Right renal cortex interstitium (tissue), 3 donors: ENCODE data around the gene FUT3. TPM values are rescaled to one million over a fixed set of nuclear protein-coding genes. Genes with fewer than 3 reads are reported as not detected.
"Not testable (repeated sequence)": the region's sequence is repeated elsewhere in the genome, so short reads cannot be mapped to it uniquely, and the experiment has no call there.

ENCODE experiments used
- DNase-seq, 3 donors: peaks; one replicate each; pipeline ENCODE4 v3.0.0-alpha.2; 2013; ENCODE audit warnings: low read depth in 3 of 3, low spot score in 2 of 3
- polyA plus RNA-seq, 3 donors: library from polyadenylated mRNA; unstranded; fragments of 120-200 nt; gene quantifications; one replicate each; pipeline ENCODE4 v1.2.1, GENCODE V29; 2013; ENCODE audit not compliant: insufficient read length in 3 of 3

Gene FUT3
- under 1 TPM; 0.26 to 0.64 (median 0.40) TPM for polyA plus RNA-seq

DNA sequence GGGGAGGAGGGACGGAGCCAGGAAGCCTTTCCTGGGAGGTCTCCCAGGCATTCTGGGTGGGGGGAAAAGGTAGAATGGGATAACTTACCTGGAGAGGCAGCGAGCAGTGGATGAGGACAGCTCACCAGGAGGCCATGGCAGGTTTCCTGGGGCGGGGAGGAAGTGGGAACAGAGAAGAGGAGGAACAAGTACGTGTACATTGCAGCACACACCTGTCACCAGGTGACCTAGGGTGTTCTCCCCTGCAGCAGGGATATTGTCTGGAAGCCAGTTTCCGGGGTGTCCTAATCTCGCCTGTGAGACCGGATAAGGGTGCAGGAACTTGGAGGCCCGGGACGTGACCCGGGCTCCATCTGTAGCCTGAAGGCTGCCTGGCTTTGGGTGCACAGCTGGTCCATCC lies at the start of gene FUT3:
FUT3 (minus strand) TSS at position 148 of the 400 bp plus-strand sequence.
- no peak for DNase-seq

DNA sequence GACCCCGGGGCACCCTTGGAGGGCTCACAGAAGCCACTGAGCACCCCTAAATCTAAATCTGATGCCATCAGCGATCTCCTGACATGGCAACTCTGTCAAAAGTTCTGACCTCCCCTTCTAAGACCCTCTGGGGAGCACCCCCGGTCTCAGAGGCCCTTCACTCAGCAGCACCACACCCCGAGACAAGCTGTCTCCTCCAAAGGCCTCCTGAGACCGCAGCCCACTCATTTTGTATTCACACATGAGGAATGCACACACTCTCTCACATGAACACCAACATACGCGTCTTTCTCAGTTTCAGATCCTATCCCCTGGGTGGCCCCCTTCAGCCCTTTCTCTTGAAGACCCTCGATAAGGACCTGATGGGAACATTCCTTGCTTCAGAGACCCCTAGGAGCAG lies 49.7 kb upstream of the FUT3 start:
- DNase-seq, result no peak

DNA sequence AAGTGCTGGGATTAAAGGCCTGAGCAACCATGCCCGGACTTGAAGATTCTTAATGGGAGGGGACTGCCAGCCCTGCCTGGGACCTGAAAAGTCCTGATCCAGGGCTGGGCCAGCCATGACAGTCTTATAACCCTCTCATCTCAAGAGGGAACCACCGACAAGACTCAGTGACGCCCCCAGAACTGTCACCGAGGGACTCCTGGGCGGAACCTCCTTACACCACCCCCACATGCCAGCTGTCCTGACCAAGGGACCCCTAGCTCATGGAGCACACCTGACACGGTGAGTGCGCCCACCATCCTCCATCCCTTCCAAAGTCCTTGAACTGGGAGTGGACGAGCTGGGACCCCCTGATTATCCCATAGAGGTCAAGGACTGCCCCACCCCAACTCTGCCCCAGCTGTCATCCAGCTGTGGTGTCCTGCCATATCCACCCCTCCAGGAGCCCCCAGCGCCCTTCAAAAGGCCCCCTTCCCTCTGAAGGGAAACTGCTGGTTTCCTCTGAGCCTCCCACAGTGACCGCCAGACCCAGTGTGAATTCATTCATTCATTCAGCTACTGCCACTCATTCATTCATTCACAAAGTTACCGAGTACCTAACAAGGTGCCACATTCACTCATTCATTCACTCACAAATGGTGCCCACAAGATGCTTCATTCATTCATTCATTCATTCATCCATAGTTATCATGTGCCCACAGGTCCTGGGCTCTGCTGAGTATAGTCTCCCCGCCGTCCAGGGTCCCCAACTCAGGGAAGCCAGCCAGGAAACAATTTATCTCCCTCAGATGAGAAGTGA lies 48.7 kb upstream of the FUT3 start:
- no peak for DNase-seq

DNA sequence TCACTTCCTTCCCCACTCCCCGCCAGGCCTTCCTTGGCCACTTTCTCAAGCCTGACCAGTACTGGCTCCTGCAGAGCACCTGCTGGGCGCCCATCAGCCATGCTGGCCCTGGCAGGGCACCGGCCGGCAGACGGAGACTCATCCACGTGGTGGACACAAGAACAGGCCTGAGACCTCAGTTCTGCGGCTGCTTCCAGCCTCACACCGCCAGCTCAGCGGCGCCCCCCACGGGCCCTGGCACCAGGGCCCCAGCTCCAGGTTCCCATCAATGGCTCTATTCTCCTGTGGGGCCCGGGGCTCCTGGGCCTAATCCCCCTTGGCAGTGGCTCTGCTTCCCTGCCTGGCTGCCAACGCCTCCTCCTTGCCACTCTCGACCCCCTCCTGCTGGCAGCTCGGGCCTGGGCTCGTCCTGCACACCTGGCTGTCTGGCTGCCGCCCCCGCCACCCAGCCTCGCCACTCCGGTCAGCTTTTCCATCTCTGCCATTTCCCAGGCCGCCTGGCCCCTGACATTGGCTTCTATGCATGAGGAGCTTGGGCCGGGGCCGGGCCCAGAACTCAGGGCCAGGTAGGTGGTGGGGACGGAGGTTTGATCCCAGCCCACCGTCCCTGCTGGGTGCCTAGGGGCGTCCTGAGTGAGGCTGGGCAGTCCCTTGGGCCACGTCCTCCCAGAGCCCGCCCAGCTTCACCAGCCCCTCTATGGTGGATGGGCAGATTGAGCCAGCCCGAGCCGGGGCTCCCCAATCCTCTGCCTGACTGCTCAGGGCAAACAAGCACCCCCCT lies 46.1 kb upstream of the FUT3 start:
- DNase-seq, result no peak

DNA sequence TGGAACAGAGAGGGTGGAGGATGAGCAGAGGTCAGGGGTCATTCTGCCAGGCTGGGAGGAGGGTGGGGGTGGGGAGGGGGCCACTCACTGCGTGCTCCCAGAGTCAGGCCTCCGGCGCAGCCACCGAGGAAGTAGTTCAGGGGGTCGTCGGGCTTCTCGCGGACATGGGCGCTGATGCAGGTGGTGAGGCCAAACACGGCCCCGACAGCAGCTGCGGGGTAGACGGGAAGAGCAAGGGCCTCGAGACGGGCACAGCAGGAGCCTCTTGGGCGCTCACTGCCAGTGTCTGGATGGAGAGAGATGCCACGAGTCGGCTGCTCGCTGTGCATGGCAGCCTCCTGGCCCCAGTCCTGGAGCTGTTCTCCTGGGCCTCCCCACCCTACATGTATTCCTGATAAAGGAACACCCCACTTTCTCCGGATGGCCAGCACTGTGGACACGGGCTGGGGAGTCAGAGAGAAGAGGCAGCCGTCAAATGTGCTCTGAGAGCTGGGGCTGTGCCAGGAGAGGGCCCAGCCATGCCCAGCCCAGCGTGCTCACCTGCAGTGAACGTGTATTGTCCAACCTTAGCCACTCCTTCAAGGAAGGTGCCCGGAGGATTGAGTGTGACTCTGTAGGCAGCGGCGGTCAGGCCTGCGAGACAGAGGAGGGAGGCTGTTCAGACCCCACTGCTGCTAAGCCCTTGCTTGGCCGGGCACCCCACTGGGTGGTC lies 45.3 kb upstream of the FUT3 start:
- DNase-seq, result no peak

DNA sequence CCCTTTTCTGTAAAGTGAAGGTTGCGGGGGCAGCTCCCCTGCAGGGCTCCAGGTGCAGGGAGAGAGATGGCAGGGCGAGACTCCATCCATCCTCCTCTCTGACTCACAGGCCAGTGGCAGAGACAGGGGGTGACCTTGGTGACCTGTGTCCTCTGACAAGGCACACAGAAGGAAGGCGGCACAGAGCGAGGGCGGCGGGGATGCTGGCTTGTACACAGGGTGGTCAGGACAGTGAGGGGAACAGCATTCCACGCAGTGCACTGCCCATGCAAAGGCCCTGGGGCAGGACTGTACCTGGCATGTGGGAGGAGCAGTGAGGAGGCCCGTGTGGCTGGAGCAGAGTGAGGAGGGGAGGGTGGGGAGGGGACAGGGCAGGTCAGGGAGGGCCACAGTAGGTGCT lies 44.6 kb upstream of the FUT3 start:
- no peak for DNase-seq

DNA sequence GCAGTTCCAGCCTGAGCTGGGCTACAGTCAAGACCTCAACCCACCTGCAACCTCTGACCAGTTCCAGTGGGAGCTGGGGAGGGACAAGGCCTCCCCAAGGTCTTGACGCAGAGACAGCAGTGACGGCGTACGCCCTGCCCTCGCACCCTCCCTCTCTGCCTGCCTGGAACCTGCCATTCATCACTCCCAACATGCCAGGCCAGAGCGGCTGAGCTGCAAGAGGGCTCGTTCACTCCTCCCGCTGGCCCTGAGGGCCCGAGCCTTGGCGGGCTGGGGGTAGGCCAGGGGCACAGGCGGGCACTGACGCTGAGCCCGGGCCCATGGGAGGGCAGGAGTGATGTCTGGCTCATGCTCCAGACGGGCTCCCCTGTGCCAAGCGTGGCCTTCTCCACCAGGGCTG lies 44.2 kb upstream of the FUT3 start:
- no peak for DNase-seq

DNA sequence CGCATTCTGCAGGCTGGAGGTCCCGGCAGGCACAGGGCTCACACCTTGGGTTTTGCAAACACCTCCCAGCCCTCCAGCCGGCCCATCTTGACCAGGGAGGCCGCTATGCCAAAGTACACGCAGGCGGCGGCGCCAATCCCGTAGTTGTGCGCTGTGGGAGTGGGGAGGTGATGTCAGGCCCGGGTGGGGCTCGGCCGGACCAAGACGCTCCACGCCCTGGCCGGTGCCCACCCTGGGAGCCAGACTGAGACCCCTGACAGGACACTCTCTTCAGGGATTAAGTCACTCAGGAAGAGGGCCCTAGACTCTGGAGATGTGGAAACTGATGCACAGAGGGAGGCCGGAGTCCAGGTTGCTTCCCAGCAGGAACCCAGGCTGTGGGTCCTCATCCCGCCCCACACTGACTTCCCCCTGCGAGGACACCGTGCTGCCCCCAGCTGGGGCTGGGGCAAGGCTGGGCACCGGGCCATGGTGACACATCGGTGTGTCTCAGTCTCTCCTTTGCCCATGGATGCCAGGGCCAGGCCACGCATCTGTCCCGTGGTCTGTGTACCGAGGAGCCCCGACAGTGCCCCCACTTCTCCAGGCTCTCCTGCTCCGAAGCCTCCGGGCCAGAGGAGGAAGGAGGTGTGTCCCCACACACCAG lies 43.6 kb upstream of the FUT3 start:
- DNase-seq, result no peak

DNA sequence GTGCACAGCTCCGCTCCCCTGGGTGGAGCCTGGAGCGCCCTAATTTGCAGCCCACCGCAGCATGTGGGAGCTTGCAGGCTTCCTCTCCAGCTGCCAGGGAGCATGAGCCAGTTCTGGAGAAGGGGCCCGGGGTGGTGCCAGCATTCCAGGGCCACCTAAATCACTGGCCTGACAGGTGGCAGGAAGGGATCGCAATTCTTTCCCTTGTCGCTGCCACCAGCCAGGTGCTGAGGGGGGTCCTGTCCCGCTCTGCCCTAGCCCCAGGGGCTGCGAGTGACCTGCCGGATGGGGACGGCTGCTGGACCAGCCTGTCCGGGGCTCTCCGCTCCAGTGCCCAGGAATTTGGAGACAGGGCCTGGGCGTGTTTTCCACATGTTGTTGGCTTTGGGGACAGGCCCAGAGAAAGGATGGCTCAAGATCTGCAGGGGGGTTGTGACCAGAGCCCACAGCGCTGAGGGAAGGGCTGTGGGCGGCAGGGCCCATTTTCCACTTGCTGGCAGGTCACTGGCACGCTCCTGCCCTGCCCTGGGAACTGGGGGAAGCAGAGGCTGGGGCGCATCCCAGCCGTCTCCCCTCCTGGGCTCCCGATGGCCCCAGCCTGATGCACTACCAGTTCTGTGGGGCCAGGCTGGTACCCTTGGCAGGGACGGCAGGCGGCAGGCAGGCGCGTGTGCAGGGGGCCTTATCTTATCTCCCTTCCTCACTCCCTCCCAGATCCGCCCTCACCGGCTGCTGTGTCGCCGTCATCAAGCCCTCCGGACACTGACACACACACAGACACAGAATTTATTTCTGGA lies 42.9 kb upstream of the FUT3 start:
- no peak for DNase-seq

DNA sequence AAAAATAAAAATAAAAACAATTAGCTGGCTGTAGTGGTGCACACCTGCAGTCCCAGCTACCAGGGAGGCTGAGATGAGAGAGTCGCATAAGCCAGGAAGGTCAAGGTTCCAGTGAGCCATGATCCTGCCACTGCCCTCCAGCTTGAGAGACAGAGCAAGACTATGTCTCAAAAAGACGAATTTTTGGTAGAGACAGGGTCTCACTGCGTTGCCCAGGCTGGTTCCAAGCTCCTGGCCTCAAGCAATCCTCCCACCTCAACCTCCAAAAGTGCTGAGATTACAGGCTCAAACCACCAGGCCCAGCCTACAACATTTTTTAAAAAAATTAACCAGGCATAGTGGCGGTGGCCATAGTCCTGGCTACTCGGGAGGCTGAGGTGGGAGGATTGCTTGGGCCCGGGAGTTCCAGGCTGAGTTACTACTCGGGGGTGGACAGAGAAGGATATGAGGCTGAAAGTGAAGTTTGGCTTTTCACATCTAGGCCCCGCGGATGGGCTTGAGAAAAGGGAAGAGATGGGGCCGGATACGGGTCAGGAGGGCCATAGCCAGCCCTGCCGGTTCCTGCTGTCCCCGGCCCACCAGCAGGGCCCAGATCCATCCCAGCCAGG lies 42.2 kb upstream of the FUT3 start:
- no peak for DNase-seq

DNA sequence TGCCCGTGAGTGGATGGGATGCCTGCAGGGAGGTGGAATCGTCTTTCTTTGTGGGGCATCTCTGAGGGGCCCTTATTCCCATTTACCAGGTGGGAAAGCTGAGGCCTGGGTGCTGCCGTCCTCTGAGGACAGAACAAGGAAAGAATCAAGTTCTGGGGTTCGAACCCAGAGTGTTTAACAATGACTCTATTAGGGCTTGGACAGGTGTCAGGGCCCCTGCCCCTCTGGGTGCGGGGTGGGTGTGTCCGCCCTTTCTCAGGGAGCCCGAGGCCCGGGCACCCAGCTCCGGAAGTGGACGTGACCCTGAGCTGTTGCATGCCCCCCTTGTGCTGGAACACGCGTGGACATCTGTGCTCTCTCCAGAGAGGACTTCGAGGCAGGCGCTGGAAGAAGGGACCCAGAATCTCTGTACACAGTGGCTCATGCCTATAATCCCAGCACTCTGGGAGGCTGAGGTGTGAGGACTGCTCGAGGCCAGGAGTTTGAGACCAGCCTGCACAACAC lies 41.6 kb upstream of the FUT3 start:
- DNase-seq, result no peak

DNA sequence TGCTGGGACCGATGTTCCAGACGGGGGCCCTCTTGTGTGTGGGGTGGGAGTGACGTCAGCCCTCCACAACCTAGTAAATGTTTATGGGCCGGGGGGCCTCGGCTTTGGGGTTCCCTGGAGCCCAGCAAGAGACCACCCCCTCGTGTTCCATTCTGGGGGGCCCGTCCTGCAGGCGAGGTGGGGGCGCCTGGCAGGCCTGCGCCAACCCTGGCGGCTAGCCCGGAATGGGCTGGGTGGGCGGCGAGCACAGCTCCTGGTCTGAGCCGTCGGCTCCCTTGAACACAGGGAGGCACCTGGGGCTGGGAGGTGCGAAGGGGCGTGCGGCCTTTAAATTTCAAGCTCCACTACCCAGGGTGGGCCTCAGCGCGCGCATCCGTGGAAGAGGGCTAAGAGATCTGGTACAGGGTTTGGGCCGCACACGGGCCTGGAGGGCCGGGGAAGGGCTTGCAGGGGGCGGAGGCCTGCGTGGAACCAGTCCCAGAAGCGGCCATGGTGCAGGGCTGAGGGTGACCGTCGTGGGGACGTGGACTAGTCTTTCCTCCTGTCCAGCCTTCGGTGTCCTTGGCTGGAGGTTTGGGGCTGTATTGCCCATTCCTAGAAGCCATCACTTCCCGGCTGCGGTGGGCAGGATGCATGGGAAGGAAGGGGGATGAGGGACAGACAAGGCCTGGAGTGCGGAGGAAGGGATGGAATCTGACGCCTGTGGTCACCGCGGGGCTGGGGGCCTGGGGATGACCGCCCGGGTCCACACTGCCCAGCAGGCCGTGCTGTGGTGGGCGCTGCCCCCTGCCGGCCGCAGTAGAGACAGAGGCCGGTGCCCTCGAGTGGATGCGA lies 40.9 kb upstream of the FUT3 start:
- no peak for DNase-seq

DNA sequence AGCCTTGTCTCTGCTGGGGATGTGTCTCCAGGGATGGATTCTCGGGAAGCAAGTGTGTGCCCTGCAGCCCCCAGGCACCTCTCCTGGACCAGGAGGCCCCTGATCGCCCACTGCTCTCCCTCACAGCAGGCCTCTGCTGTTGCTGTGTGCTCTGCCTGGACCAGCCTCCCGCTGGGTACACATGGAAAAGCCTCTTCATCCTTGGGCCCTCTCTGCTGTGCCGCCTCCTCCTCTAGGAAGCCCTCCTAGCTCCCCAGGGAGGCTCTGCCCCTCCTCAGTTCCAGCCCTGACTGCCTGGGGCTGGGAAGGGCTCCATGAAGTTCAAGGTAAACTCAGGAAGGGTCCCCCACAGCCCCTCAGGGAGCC lies 40.3 kb upstream of the FUT3 start:
- no peak for DNase-seq

DNA sequence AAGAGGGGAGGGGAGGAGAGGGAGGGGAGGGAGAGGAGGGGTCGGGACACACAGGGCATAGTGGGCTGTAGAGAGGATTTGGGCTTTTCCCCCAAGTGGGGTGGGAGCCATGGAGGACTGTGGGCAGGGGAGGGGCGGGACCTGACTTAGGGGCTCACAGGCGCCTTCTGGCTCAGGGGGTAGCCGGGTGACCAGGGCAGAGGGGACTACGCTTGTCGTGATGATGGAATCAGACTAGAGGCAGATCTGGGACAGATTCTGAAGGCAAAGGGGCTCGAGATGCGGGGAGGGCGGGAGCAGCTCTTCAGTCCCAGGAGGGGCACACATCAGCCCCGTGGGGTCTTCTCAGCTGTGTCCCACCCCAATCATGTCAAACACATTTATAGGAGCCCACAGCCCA lies 38.9 kb upstream of the FUT3 start:
- DNase-seq, result no peak

DNA sequence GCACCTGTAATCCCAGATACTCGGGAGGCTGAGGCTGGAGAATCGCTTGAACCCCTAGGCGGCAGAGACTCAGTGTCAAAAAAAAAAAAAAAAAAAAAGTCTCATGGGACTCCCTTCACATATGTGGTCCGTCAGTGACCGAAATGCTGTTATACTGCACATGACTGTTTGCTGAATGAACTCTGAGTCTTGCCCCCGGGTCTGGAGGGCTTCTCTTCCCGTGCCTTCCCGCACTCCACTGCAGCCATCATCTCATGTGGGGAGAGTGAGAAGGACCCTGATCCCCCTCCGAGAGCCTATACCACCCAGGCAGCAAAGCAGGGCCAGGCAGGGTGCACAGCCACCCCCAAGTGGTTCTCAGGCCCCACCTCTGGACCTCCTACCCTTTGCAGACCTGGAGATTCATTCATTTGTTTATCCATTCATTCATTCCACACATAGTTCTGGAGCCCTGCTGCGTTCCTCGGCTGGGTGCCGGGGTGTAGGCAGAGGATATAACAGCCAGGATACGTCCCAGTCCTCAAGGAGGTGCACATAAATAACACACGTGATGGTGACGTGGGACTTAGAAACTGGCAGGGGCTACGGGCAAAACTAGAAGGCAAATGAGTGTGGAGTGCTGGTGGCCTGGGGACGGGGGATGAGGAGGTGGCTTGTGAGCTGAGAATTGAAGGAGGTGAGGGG lies 38.2 kb upstream of the FUT3 start:
- no peak for DNase-seq

DNA sequence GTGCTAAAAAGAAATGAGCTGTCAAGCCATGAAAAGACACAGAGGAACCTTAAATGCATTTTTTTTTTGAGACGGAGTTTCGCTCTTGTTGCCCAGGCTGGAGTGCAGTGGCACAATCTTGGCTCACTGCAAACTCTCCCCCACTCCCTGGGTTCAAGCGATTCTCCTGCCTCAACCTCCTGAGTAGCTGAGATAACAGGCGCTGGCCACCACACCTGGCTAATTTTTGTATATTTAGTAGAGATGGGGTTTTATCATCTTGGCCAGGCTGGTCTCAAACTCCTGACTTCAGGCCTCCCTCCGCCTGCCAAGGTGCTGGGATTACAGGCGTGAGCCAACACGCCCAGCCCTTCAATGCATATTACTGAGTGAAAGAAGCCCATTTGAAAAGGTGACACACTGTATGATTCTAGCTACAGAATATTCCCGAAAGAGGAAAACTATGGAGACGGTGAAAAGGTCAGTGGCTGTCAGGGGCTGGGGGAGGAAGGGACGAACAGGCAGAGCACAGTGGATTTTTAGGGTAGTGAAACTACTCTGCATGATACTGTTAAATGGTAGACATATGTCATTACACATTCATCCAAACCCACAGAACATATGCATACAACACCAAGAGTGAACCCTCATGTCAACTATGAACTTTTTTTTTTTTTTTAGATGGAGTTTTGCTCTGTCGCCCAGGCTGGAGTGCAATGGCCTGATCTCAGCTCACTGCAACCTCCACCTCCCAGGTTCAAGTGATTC lies 33.0 kb upstream of the FUT3 start:
- DNase-seq, result not testable (repeated sequence)

DNA sequence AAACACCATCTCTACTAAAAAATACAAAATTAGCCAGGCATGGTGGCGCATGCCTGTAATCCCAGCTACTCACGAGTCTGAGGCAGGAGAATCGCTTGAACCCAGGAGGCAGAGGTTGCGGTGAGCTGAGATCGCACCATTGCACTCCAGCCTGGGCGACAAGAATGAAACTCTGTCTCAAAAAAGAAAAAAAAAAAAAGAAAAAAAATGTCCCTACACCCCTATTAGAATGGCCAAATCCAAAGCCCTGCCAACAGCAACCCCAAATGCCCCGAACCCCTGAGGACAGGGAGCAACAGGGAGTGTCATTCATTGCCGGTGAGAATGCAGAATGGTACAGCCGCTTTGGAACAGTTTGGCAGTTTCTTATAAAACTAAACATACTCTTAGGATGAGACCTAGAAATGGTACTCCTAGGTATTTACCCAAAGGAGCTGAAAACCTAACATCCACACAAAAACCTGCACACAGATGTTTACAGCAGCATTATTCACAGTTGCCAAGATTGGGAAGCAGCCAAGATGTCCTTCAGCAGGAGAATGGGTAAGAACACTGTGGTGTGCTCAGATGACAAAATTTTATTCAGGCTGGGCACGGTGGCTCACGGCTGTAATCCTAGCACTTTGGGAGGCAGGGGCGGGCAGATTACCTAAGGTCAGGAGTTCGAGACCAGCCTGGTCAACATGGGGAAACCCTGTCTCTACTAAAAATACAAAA lies 32.1 kb upstream of the FUT3 start:
- DNase-seq, result not testable (repeated sequence)
